WI38 (cell line): ENCODE measurements around the gene CACNA2D3.

Experiments used
- H3K4me3 ChIP-seq: 2 replicates; pipeline ENCODE4 v1.5.1; 2011; ENCODE audit warnings: low read depth, mild to moderate bottlenecking, control low read depth, low read length
- CTCF ChIP-seq: IDR thresholded peaks from 2 replicates; pipeline ENCODE4 v1.5.1; 2012; ENCODE audit warnings: low read depth, mild to moderate bottlenecking, control low read depth, low read length

The CACNA2D3 gene

GRCh38 chr3:54960082-54960481 is 837.7 kb downstream of the CACNA2D3 start:
- H3K4me3 ChIP-seq, result no peak overlapping the region
- TF ChIP-seq CTCF, result no peak

GRCh38 chr3:54960701-54961100 is 838.3 kb downstream of the CACNA2D3 start:
- H3K4me3 ChIP-seq, result no peak overlapping the region
- no peak for TF ChIP-seq CTCF

GRCh38 chr3:54962200-54962599 is 839.8 kb downstream of the CACNA2D3 start:
- TF ChIP-seq CTCF, result no peak
- H3K4me3 ChIP-seq, result no peak overlapping the region

GRCh38 chr3:54963641-54964040 is 841.3 kb downstream of the CACNA2D3 start:
- no peak for TF ChIP-seq CTCF

GRCh38 chr3:54964081-54964480 is 841.7 kb downstream of the CACNA2D3 start:
- H3K4me3 ChIP-seq, result no peak overlapping the region
- TF ChIP-seq CTCF, result no peak

More at GRCh38 chr3:54963641-54964040, 841.3 kb downstream of the CACNA2D3 start:
- no peak overlapping the region for H3K4me3 ChIP-seq

GRCh38 chr3:54965746-54966145 is 843.4 kb downstream of the CACNA2D3 start:
- TF ChIP-seq CTCF, result no peak
- no peak overlapping the region for H3K4me3 ChIP-seq

- no peak overlapping the region for H3K4me3 ChIP-seq
- TF ChIP-seq CTCF, result no peak
Measured at GRCh38 chr3:54966979-54967378, 844.6 kb downstream of the CACNA2D3 start.
